GDM1 (cell line): ENCODE measurements around the gene WWOX.
A peak's percentile ranks its signal among the peaks of the same experiment; 100 is the strongest.

Experiments used
- DNase-seq: peaks from one replicate; lab custom pipeline; 2025; lab: John Stamatoyannopoulos, UW

The WWOX gene

GRCh38 chr16:78105517-78105916 lies 6.1 kb downstream of the WWOX start:
- no peak for DNase-seq

- no peak for DNase-seq
Observed at GRCh38 chr16:78106686-78107085, 7.2 kb downstream of the WWOX start.

GRCh38 chr16:78108451-78108850 lies 9.0 kb downstream of the WWOX start:
- no peak for DNase-seq

GRCh38 chr16:78113258-78113657 lies 13.8 kb downstream of the WWOX start:
- no peak for DNase-seq

GRCh38 chr16:78115659-78116058 lies 16.2 kb downstream of the WWOX start:
- no peak for DNase-seq

- DNase-seq, result peak; percentile 40
Observed at GRCh38 chr16:78116946-78117345, 17.5 kb downstream of the WWOX start.

GRCh38 chr16:78117391-78117790 lies 17.9 kb downstream of the WWOX start:
- no peak for DNase-seq

- DNase-seq, result no peak
Observed at GRCh38 chr16:78118469-78119025, 19.1 kb downstream of the WWOX start.

- DNase-seq, result no peak
Observed at GRCh38 chr16:78122774-78123315, 23.4 kb downstream of the WWOX start.

GRCh38 chr16:78125112-78125844 lies 25.8 kb downstream of the WWOX start:
- DNase-seq, result no peak

GRCh38 chr16:78126662-78127061 lies 27.2 kb downstream of the WWOX start:
- DNase-seq, result no peak

GRCh38 chr16:78127130-78127529 lies 27.7 kb downstream of the WWOX start:
- no peak for DNase-seq

GRCh38 chr16:78128913-78129312 lies 29.5 kb downstream of the WWOX start:
- DNase-seq, result no peak

- DNase-seq, result no peak
Observed at GRCh38 chr16:78129349-78129748, 29.9 kb downstream of the WWOX start.

GRCh38 chr16:78130083-78130608 lies 30.7 kb downstream of the WWOX start:
- DNase-seq, result no peak

GRCh38 chr16:78130950-78131349 lies 31.5 kb downstream of the WWOX start:
- DNase-seq, result no peak

GRCh38 chr16:78133919-78134318 lies 34.5 kb downstream of the WWOX start:
- no peak for DNase-seq

GRCh38 chr16:78134944-78135619 lies 35.6 kb downstream of the WWOX start:
- DNase-seq, result no peak

GRCh38 chr16:78137179-78137578 lies 37.7 kb downstream of the WWOX start:
- DNase-seq, result no peak

GRCh38 chr16:78137782-78138616 lies 38.5 kb downstream of the WWOX start:
- DNase-seq, result no peak

GRCh38 chr16:78140818-78141466 lies 41.5 kb downstream of the WWOX start:
- no peak for DNase-seq
